ENCODE results near the gene GNAL.
"Not testable (repeated sequence)": the region's sequence is repeated elsewhere in the genome, so short reads cannot be mapped to it uniquely, and the experiment has no call there.

GNAL gene

GRCh38 chr18:11884396-11885030 lies 195.4 kb downstream of the GNAL start:
- DNase-seq: no peak

- no peak for DNase-seq
These were observed 196.3 kb downstream of the GNAL start for GRCh38 chr18:11885278-11885947.

- DNase-seq: no peak
These were observed 197.6 kb downstream of the GNAL start for GRCh38 chr18:11886577-11887110.

- DNase-seq: no peak
These were observed 198.5 kb downstream of the GNAL start for GRCh38 chr18:11887328-11888128.

GRCh38 chr18:11888726-11889125 lies 199.7 kb downstream of the GNAL start:
- no peak for DNase-seq

- DNase-seq: no peak
These were observed 200.2 kb downstream of the GNAL start for GRCh38 chr18:11889284-11889683.

GRCh38 chr18:11891737-11892136 lies 202.7 kb downstream of the GNAL start:
- no peak for DNase-seq

- DNase-seq: not testable (repeated sequence)
These were observed 203.4 kb downstream of the GNAL start for GRCh38 chr18:11892438-11892837.

GRCh38 chr18:11897781-11898180 lies 208.7 kb downstream of the GNAL start:
- DNase-seq: no peak

- DNase-seq: no peak
These were observed 210.0 kb downstream of the GNAL start for GRCh38 chr18:11899063-11899462.

- no peak for DNase-seq
These were observed 212.9 kb downstream of the GNAL start for GRCh38 chr18:11901826-11902438.

GRCh38 chr18:11902522-11903292 lies 213.6 kb downstream of the GNAL start:
- DNase-seq: no peak

- DNase-seq: no peak
These were observed 216.5 kb downstream of the GNAL start for GRCh38 chr18:11905613-11906012.

GRCh38 chr18:11906176-11906575 lies 217.1 kb downstream of the GNAL start:
- no peak for DNase-seq

- DNase-seq: no peak
These were observed 218.1 kb downstream of the GNAL start for GRCh38 chr18:11906926-11907874.

- DNase-seq: peak; percentile 59
These were observed 219.4 kb downstream of the GNAL start, which contains the start of gene MPPE1 for GRCh38 chr18:11908182-11909060. Gene MPPE1 (minus strand): TSS chr18:11908317. CDS start chr18:11897264, 11,053 bp downstream.

- no peak for DNase-seq
These were observed 220.0 kb downstream of the GNAL start for GRCh38 chr18:11909061-11909455.

GRCh38 chr18:11909591-11910026 lies 220.5 kb downstream of the GNAL start:
- DNase-seq: peak; percentile 2

- not testable (repeated sequence) for DNase-seq
These were observed 227.8 kb downstream of the GNAL start for GRCh38 chr18:11916880-11917279.

- DNase-seq: not testable (repeated sequence)
These were observed 230.5 kb downstream of the GNAL start for GRCh38 chr18:11919522-11919921.

All from DMS153 (cell line).